Epithelial cell of proximal tubule (primary cell): ENCODE measurements around the gene ERBB2. TPM values are rescaled to one million over a fixed set of nuclear protein-coding genes. Genes with fewer than 3 reads are reported as not detected.
"Not testable (repeated sequence)": the region's sequence is repeated elsewhere in the genome, so short reads cannot be mapped to it uniquely, and the experiment has no call there.

ENCODE experiments used
- DNase-seq: peaks from one replicate; pipeline ENCODE4 v3.0.0-alpha.2; 2011; ENCODE audit warnings: low read depth
- H3K4me3 ChIP-seq: 2 replicates; pipeline ENCODE4 v1.5.1; 2011; ENCODE audit warnings: low read depth, mild to moderate bottlenecking, low read length
- total RNA-seq: library from RNA; depleted of rRNA; stranded (reverse); fragments of >200 nt; gene quantifications from 2 replicates; pipeline ENCODE4 v1.2.3, GENCODE V29; 2015
- TF ChIP-seq, protein P1 (sequence below): conservative IDR thresholded peaks from 2 replicates; pipeline ENCODE4 v1.5.1; 2012; ENCODE audit warnings: low read depth, mild to moderate bottlenecking, low read length

The ERBB2 gene
- total RNA-seq, 1 donor from 2014 or later: 53.3 TPM

DNA sequence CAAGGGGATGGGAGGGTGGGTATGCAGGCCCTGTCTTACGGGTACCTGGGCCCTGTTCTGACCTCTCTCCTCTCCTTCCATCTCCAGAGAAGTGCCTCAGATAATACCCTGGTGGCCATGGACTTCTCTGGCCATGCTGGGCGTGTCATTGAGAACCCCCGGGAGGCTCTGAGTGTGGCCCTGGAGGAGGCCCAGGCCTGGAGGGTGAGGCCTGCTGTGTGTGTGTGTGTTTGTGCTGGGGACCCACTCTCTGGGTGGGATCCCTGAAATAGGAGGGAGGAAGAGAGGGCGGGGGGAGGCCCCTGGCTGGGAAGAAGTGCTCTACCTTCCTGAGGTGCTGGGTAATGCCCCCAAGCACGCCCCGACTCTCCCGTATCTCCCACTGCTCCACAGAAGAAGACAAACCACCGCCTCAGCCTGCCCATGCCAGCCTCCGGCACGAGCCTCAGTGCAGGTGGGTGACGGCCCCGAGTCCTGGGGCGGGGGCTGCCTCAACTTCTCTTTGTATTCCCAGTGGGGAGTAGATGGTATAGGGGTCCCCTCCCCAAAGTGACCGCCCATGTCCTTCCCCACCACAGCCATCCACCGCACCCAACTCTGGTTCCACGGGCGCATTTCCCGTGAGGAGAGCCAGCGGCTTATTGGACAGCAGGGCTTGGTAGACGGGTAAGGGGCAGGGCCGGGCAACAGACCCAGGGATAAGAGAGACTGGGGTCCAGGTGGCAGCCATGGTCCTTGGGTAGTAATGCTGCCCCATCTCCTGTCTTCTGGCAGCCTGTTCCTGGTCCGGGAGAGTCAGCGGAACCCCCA lies 45.7 kb downstream of the ERBB2 start:
- DNase-seq: no peak
- TF ChIP-seq, protein P1, sequence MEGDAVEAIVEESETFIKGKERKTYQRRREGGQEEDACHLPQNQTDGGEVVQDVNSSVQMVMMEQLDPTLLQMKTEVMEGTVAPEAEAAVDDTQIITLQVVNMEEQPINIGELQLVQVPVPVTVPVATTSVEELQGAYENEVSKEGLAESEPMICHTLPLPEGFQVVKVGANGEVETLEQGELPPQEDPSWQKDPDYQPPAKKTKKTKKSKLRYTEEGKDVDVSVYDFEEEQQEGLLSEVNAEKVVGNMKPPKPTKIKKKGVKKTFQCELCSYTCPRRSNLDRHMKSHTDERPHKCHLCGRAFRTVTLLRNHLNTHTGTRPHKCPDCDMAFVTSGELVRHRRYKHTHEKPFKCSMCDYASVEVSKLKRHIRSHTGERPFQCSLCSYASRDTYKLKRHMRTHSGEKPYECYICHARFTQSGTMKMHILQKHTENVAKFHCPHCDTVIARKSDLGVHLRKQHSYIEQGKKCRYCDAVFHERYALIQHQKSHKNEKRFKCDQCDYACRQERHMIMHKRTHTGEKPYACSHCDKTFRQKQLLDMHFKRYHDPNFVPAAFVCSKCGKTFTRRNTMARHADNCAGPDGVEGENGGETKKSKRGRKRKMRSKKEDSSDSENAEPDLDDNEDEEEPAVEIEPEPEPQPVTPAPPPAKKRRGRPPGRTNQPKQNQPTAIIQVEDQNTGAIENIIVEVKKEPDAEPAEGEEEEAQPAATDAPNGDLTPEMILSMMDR: no peak
- no peak overlapping the region for H3K4me3 ChIP-seq

DNA sequence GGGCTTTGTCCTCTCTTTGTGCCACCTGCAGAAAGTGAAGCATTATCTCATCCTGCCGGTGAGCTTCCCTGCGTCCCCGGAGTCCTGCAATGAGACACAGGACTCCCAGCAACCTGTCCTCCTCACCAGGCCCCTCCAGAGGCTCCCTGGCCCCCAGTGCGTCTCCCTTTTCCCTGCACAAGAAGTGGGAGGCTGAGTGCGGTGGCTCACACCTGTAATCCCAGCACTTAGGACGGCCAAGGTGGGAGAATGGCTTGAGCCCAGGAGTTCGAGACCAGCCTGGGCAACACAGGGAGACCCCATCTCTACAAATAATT lies 46.2 kb downstream of the ERBB2 start:
- H3K4me3 ChIP-seq: no peak overlapping the region
- TF ChIP-seq, protein P1: no peak
- DNase-seq: no peak

- H3K4me3 ChIP-seq: no peak overlapping the region
- no peak for DNase-seq
- TF ChIP-seq, protein P1: no peak
Observed at GRCh38 chr17:39747745-39748144, 47.9 kb downstream of the ERBB2 start.

GRCh38 chr17:39748444-39749034 lies 48.7 kb downstream of the ERBB2 start:
- DNase-seq, H3K4me3 ChIP-seq: not testable (repeated sequence)

- TF ChIP-seq, protein P1: no peak
- DNase-seq: no peak
- H3K4me3 ChIP-seq: no peak overlapping the region
Observed at GRCh38 chr17:39750131-39751015, 50.5 kb downstream of the ERBB2 start.

GRCh38 chr17:39751016-39751543 lies 51.2 kb downstream of the ERBB2 start:
- TF ChIP-seq, protein P1: no peak
- H3K4me3 ChIP-seq: no peak overlapping the region
- DNase-seq: no peak

- H3K4me3 ChIP-seq: no peak overlapping the region
- DNase-seq: no peak
- TF ChIP-seq, protein P1: no peak
Observed at GRCh38 chr17:39751637-39752036, 51.8 kb downstream of the ERBB2 start.
